ENCODE results near the gene CRADD. TPM values are rescaled to one million over a fixed set of nuclear protein-coding genes. Genes with fewer than 3 reads are reported as not detected.
A peak's percentile ranks its signal among the peaks of the same experiment; 100 is the strongest.

The CRADD gene
- total RNA-seq, 4 donors from 2014 or later: 19.4 to 28.7 (median 22.6) TPM

DNA sequence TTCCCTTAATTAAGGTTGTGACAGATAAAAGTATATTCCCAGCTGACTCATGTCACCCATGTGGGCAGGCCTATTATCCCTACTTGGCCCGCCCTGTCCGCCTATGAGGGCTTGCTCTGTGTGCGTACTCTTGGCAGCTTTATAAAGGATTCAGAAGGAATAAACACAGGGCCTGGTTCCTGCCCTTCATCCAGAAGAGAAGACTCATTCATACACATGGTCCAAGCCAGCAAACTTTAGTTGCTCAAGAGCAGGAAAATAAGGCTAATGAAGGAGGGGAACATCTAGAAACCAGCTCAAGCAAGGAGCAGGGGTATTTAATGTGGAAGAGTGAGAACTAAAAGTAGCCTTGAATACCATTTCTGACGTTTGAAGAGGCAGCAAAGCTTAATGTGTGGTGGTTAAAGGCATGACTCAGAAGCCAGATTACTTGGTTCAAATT lies 141.9 kb downstream of the CRADD start:
- no peaks in the 10 kb centered on the region for H3K27me3 ChIP-seq
- DNase-seq: peak in 1 of 2 donors; percentile 64
- H3K4me3 ChIP-seq: no peak overlapping the region
- H3K27ac ChIP-seq: peak overlapping the region; percentile 27 to 68 (median 39)
- no peak for TF ChIP-seq POLR2A (IDR thresholded peaks at IDR 0.05)
- TF ChIP-seq, protein P1, sequence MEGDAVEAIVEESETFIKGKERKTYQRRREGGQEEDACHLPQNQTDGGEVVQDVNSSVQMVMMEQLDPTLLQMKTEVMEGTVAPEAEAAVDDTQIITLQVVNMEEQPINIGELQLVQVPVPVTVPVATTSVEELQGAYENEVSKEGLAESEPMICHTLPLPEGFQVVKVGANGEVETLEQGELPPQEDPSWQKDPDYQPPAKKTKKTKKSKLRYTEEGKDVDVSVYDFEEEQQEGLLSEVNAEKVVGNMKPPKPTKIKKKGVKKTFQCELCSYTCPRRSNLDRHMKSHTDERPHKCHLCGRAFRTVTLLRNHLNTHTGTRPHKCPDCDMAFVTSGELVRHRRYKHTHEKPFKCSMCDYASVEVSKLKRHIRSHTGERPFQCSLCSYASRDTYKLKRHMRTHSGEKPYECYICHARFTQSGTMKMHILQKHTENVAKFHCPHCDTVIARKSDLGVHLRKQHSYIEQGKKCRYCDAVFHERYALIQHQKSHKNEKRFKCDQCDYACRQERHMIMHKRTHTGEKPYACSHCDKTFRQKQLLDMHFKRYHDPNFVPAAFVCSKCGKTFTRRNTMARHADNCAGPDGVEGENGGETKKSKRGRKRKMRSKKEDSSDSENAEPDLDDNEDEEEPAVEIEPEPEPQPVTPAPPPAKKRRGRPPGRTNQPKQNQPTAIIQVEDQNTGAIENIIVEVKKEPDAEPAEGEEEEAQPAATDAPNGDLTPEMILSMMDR (IDR thresholded peaks at IDR 0.05 in 4 of 5, conservative IDR thresholded peaks at IDR 0.05 in 1 of 5): no peak
- H3K36me3 ChIP-seq: no peaks in the 10 kb centered on the region
- ATAC-seq: peak in 1 of 2 donors; percentile 12
- peaks cover 18 to 41% of the 10 kb centered on the region in 2 donors for H3K4me1 ChIP-seq
- in situ Hi-C loops (cut with MboI; ENCODE audit: low sequenced_read_pairs in 4 of 4) (loop anchor here in 1 of 4 donors (10.0 kb wide), 1 partner anchor 76 kb away; no protein-coding TSS in a partner anchor), intact Hi-C loops (cut with DNase I; ENCODE audit: low total_unique reads) (loop anchor here (5.0 kb wide), 1 partner anchor 123 kb away; no protein-coding TSS in a partner anchor)
- no peaks in the 10 kb centered on the region for H3K9me3 ChIP-seq

DNA sequence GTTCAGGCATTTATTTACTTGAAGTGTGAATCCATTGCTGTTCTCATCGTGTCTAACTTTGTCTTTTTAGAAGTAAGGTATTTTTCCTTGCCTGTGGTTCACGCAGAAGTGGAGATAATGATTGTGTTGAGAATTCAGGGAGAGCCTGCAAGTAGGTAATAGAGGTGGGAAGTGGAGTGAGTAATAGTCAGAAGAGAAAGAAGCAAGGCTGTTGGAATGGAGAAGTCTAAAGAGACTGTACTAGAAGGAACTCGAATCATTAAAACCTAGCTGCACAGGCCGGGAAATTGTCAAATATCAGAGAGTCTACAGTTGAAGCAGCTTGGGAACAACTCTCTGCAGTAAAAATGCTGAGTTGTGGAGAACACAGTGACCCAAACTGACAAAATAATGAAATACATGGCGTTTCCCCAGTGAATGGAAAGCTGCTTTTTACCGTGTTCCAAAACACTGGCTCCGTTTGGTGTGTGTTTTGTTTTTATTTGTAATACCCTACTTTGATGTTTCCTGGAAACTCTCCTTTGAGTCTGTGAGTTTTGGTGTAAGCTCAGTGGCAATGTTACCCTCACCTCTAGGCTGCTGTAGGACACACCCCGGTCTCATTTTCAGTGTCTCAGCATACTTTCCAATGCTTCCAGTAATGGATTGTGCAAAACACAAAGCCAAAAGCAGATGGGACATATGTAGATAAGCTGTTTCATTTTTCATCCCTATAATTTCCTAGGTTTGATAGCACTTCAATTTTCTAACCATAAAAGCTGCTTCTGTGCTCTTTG lies 146.6 kb downstream of the CRADD start:
- no peaks in the 10 kb centered on the region for H3K27me3 ChIP-seq
- intact Hi-C loops (cut with DNase I; ENCODE audit: low total_unique reads): no loop called here
- DNase-seq: no peak
- H3K4me1 ChIP-seq: peaks cover 32 to 48% of the 10 kb centered on the region in 2 donors
- H3K4me3 ChIP-seq: no peak overlapping the region
- H3K27ac ChIP-seq: peak overlapping the region in 2 of 4 donors; percentile 14 to 22
- TF ChIP-seq POLR2A (IDR thresholded peaks at IDR 0.05): no peak
- TF ChIP-seq, protein P1 (IDR thresholded peaks at IDR 0.05 in 4 of 5, conservative IDR thresholded peaks at IDR 0.05 in 1 of 5): no peak
- no peaks in the 10 kb centered on the region for H3K9me3 ChIP-seq
- no peaks in the 10 kb centered on the region for H3K36me3 ChIP-seq
- ATAC-seq: no peak
- in situ Hi-C loops (cut with MboI; ENCODE audit: low sequenced_read_pairs in 4 of 4): no loop called here

DNA sequence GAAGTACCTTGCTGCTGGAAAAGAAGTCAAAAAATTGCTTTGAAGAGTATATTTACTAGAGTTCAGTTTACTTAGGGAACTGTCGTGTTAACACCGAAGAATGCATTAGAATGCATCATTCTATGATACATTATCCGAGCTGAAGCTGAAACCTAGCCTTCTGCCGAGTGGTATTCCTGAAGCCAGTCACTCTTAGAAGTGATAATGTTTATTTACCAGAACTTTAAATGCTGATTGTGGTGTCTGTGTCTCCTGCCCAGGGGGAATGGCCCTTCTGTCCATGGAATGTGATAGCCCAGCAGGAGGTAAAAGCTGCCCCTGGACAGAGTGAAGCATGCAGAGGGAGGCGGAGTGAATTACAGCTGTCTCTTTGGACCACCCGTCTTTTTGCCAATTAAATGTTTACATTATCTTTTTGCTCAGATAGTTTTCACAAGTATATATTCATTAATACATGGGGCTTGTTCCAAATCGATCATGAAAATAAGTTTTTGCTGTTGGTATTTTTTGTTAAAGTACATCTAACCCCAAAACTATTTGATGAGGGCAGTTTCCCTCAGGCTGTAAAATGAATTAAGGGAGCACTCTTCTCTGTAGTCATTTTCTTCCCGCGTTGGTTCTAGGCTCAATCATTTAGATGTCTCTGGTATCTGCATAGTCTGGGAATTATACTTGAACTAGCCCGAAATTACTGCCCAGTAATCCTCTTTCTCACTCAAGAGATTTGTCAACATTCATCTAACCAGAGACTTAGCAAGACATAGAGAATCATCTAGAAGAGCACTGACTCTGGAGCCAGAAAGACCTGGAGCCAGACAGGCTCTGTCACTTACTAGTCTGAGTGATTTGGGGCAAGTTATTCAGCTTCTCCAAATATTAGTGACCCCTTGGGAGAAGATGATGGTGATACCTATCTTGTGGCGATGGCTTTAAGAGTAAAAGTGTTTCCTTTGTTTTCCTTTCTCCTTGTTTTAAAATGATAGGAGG lies 147.6 kb downstream of the CRADD start:
- in situ Hi-C loops (cut with MboI; ENCODE audit: low sequenced_read_pairs in 4 of 4): no loop called here
- Histone ChIP-seq H3K27ac (peak overlapping the region; percentile 23 to 41 (median 32)), H3K27me3 (no peaks in the 10 kb centered on the region), H3K9me3 (no peaks in the 10 kb centered on the region), H3K4me3 (no peak overlapping the region), H3K36me3 (no peaks in the 10 kb centered on the region), H3K4me1 (peaks cover 32 to 43% of the 10 kb centered on the region in 2 donors)
- DNase-seq: no peak
- peak in 1 of 2 donors; percentile 31 for ATAC-seq
- intact Hi-C loops (cut with DNase I; ENCODE audit: low total_unique reads): no loop called here
- TF ChIP-seq POLR2A (IDR thresholded peaks at IDR 0.05): no peak
- TF ChIP-seq, protein P1 (IDR thresholded peaks at IDR 0.05 in 4 of 5, conservative IDR thresholded peaks at IDR 0.05 in 1 of 5): no peak

DNA sequence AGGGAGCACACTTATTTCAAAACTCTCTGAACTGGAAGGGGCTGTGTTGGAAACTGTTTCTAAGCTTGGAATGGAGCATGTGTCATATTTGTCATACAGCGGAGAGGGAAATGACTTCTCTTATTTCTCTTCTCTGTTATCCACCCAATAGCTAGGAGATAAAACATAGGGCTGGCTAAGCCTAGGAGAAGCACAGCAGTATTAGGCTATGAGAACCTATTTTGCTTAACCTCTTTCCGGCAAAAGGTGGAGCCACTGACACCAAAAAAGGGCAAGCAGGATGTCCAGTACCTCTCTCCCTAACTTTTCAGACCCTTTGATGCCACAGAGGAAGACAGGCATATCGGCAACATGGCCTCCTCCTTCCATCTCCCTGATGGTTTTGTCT lies 148.3 kb downstream of the CRADD start:
- H3K9me3 ChIP-seq: no peaks in the 10 kb centered on the region
- TF ChIP-seq, protein P1 (IDR thresholded peaks at IDR 0.05 in 4 of 5, conservative IDR thresholded peaks at IDR 0.05 in 1 of 5): no peak
- no peak for TF ChIP-seq POLR2A (IDR thresholded peaks at IDR 0.05)
- intact Hi-C loops (cut with DNase I; ENCODE audit: low total_unique reads) (no loop called here), in situ Hi-C loops (cut with MboI; ENCODE audit: low sequenced_read_pairs in 4 of 4) (no loop called here)
- no peaks in the 10 kb centered on the region for H3K27me3 ChIP-seq
- H3K4me3 ChIP-seq: no peak overlapping the region
- DNase-seq (no peak), ATAC-seq (peak; percentile 23 to 37)
- H3K4me1 ChIP-seq: peaks cover 32 to 46% of the 10 kb centered on the region in 2 donors
- peak overlapping the region; percentile 23 to 41 (median 32) for H3K27ac ChIP-seq
- H3K36me3 ChIP-seq: no peaks in the 10 kb centered on the region

All from gastrocnemius medialis (tissue), 4 donors.